H1 (cell line): ENCODE measurements around the gene LCE1D. TPM values are rescaled to one million over a fixed set of nuclear protein-coding genes. Genes with fewer than 3 reads are reported as not detected.

Source experiments
- BCL11A ChIP-seq, 2 experiments: IDR thresholded peaks; one replicate each; pipeline ENCODE4 v1.6.1; 2011; ENCODE audit warnings: low read depth in 2 of 2, low read length in 2 of 2, mild to moderate bottlenecking in 2 of 2
- HDAC6 ChIP-seq: IDR thresholded peaks from one replicate; pipeline ENCODE4 v1.7.1; 2012; ENCODE audit warnings: low read depth, mild to moderate bottlenecking, inconsistent platforms, low read length, moderate library complexity
- MAFK ChIP-seq: IDR thresholded peaks from 2 replicates; pipeline ENCODE4 v1.6.1; 2012; ENCODE audit warnings: low read depth, mild to moderate bottlenecking, improper control_type of control experiment, low read length
- SRF ChIP-seq: IDR thresholded peaks from 2 replicates; pipeline ENCODE4 v1.6.1; 2011; ENCODE audit warnings: mild to moderate bottlenecking, low read depth, low read length, moderate library complexity
- polyA plus RNA-seq, 7 experiments: library from polyadenylated mRNA; depleted of rRNA in 3 of 7; stranded (reverse) in 5 of 7; unstranded in 2 of 7; fragments of >200 nt in 5 of 7; fragments of 200-250 nt in 2 of 7; gene quantifications; 1 replicate in 5 of 7; 2 replicates in 1 of 7; 4 replicates in 1 of 7; pipeline versions ENCODE4 v1.2.1 to v1.2.3, GENCODE V29; 2011 to 2013; ENCODE audit warnings: missing spikeins in 2 of 7, mixed read lengths in 2 of 7
- total RNA-seq: library from RNA; stranded (reverse); fragmentation: NEBNext Ultra II Directional; extraction: Animal tissue kit (Norgen Biotek cat#: 25700); gene quantifications from 2 replicates; pipeline ENCODE4 v1.2.1, GENCODE V29; 2021

Gene LCE1D
- total and polyA plus RNA-seq, 2 of the 8 experiments (the other 6 are each of a cell fraction or from before 2014, with no cell fraction given), result not detected

GRCh38 chr1:152774875-152775274 is 21.6 kb upstream of the LCE1D start, which contains the start of gene LCE1F (continued):
- TF ChIP-seq HDAC6 (no peak), SRF (no peak), MAFK (no peak), BCL11A (IDR thresholded peaks at IDR 0.05; ENCODE audit: low read depth in 2 of 2, low read length in 2 of 2) (no peak)
